Measurements from ENCODE around the gene RETN.

Gene RETN

GRCh38 chr19:7709932-7710460 lies 41.1 kb downstream of the RETN start:
- DNase-seq = no peak

GRCh38 chr19:7710616-7711015 lies 41.8 kb downstream of the RETN start:
- no peak for DNase-seq

- no peak for DNase-seq
Observed at GRCh38 chr19:7715671-7716070, 46.8 kb downstream of the RETN start.

- no peak for DNase-seq
Observed at GRCh38 chr19:7716762-7717161, 47.9 kb downstream of the RETN start.

- DNase-seq = no peak
Observed at GRCh38 chr19:7718668-7719067, 49.8 kb downstream of the RETN start.
